GM03348 (cell line): ENCODE measurements around the gene PEX5L.
"Not testable (repeated sequence)": the region's sequence is repeated elsewhere in the genome, so short reads cannot be mapped to it uniquely, and the experiment has no call there.

Experiments
- DNase-seq: peaks from one replicate; pipeline ENCODE4 v3.0.0; 2012; ENCODE audit warnings: low spot score

Gene PEX5L

DNA sequence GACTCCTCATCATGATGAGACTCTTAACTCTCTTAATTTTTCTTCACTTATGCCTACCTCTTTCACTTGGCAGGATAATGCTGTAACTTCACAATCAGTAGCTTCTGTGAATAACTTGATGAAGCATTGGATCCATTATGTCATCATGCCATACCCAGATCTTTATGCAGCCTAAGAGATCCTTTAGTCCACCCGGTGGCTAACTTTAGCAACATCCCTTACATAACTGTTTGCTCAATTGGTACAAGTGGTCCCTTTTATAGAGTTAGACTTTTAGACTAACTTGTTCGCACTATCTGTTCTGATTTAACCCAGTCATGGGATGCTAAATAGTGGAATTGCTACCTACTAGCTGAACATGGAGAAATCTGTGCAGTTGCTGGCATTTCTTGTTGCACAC, 199.4 kb downstream of the PEX5L start:
- no peak for DNase-seq

DNA sequence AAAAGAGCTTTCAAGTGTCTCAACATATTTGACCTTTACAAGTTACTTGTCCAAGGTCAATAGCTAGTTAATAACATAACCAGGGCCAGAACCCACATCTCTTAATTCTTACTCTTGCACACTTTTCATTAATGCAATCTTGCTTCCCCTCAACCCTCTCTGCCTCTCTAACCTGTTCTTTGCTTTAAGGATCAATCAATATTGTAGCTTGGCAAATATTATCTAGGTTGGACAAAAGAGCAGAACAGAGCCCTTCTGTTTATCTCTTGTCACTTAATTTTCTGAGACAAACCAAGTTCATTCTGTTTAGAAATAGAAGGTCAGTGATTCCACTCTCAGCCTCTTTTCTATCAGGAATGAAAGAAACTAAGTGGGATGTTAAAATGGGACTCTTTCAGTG, 203.4 kb downstream of the PEX5L start:
- DNase-seq: no peak

DNA sequence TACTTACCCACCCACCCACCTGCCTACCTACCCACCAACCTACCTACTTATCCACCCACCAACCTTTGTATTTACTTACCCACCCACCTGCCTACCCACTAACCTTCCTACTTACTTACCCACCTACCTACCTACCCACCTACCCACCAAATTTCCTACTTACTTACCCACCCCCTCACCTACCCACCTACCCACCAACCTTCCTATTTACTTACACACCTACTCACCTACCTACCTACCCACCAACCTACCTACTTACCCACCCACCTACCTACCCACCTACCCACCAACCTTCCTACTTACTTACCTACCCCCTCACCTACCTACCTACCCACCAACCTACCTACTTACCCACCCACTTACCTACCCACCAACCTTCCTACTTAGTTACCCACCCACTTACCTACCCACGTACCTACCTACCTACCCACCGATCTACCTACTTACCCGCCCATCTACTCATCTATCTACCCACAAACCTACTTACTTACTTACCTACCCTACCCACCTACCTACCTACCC, 204.3 kb downstream of the PEX5L start:
- DNase-seq: no peak

DNA sequence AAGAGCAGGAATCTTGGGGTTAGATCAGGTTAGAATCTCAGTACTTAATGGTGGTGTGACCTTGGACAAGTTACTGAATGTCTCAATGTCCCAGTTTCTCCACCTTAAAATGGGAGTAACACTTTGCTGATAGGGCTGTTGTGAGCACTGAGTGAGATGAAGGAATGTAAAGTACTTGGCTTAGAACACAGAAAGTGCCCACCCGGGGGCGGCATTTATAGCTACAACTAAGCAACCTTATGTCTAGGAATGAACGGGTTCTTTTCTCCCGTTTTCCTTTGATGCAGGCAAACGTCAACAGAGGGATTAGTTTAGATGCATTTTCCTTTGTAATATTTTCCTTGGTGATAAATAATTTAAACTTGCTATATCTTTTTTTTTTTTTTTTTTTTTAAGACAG, 207.3 kb downstream of the PEX5L start:
- DNase-seq: no peak

DNA sequence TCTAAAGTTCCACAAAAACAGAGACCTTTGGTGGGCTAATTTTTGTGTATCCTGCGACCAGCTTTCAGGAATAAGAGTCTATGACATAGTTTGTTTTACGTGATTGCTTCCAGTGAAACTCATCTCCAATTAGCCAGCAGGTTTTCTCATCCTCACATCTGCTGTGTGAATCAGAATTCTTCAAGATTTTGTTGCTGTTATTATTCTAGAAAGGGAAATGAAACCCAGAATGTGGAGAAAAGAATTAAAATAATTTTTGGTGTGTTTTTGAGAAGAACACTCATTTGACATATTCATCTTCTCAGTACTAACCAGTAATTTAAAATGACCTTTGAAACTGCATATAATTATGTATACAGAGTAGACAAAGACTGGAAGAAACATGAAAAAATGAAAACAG, 208.0 kb downstream of the PEX5L start:
- no peak for DNase-seq

DNA sequence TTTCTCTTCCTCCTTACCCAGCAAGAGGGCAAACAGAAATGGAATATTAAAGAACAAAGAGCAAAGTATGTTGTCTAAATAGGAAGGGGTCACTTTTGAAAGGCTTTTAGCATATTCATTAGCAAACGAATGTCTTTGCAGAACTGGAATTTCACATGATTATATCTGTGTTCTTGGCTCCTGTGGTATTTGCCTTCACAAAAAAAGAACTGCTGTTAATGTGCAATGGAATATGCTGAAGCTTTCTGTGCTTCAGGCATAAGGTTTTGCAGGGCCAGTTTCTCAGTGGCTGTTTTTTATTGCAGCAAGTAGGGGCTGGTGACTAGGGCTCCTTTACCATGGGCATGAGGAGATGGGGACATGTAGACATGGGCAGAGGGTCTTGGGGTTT, 210.5 kb downstream of the PEX5L start:
- no peak for DNase-seq

DNA sequence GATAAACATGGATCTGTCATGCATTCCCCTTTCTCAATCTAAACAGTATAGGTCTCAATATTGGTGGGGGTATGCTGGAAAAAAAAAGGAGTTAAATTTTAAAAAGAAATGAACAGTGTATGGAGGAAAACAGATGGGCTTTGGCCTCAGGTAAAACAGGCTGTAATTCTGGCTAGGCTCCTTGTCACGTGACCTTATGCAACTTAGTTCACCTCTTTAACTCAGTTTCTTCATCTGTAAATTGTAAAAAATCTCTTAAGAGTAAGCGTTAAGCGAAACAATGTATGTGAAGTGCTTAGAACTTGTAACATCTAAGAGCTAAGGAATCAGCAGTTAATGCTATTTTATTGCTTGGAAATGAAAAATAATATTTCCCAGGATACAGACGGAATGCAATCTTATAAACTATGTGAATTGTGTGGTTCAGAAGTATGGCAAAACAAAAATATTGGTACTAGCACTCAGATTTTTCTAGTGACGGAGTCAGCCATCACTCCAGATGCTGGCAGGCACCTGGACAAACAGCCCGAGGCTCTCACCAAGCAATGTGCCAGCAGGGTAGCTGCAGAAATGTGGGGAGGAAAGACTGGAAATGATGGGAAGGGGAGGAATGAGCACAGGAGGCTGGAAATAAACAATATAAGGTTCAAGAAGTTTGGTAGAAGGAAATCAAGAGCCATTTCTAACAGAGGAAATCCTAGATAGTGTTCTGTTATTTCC, 211.1 kb downstream of the PEX5L start:
- DNase-seq: no peak

DNA sequence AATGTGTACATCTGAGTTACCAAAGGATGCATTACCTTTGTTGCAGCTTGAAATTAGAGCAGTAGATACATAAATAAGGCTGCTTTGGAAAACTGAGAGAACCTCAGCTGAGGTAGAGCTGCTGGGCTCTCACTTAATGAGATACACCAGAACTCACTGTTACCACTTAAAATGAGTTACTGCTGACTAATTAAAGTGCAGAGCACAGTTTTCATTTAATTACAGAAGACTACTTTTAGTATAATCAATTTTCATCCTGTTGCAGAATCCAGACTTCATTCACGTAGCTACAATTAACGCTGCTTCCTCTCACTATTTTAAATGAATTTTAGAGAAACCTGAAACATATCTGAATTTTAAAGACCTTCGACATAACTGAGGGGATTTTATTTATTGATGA, 214.4 kb downstream of the PEX5L start:
- no peak for DNase-seq

DNA sequence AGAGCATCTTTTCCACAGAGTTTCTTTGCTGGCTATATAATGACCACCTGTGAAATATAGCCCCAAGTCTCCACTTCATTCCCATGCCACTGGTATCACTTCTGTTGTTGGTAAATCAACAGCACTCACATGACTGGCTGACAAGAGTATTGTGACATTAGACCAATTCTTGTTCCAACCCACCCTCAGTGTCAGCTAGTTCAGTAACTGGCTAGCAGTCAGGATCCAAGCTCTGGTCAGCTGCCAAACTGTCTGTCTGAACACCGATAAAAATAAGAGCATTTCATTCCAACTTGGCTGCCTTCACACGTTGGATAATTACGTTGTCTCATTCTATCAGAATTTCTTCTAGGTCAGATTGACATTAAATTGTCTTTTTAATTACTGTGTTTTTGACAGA, 217.4 kb downstream of the PEX5L start:
- no peak for DNase-seq

DNA sequence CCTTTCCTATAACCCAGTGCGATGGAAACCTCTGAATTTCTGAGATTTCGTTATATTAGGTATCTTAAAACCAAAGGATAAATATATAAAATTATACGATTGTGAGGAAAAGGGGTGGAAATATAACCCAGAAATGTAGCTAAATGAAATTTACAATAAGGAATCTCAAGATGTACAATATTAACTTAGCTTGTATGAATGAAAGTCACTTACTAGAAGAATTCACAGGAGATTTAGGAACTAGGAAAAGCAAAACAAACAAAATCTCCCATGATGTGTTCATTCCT, 224.7 kb downstream of the PEX5L start:
- DNase-seq: no peak

DNA sequence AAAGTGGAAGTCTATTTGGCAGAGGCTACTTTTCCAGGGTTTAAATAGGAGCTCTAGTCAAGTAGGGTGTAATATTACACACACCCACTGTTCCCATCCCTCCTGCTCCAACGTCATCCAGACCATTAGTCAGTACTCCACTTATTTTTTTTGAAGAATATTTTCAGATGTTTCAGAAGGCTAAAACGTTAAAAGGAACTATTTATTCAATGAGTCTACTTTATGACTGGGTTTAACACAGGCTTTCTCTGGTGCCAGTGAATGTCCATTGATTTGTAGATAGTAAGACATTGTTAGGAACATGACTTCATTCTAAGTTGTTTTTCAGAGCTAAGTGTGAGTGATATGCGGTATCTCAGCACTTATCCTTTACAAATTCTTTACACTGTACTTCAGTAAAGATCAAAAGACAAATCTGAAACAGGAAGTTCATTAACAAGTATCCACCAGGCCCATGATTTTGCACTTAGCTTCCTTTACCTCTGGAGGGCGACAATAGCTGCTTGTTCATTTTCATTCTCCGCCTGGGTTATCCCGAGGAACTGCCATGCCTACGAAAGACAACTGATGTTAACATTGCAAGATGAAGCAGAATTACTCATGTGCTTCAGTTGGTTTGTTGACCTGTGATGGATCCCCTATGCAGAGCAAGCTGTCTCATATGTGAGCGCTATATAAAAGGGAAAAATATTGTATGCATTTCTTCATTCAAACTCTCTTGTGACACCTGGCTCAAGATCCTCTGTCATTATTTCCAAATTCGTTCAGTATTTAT, 225.2 kb downstream of the PEX5L start:
- peak; percentile 79 for DNase-seq

DNA sequence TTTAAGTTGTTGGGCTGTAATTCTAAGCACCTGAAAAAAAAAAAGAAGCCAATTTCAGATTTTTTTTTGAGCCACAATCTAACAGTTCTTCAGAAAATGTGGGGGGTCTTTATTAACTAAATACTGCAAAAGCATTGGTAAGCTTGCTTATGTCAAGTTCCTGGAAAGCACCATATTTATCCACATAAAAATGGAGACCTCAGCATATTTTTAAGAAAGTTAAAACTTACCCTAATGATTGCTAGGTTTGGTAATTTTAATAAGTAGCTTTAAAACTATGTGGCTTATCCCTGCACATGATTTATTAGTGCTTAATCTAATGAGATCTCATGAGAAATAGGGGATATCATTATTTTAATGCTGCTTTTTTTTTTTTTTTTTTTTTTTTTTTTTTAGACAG, 227.1 kb downstream of the PEX5L start:
- no peak for DNase-seq

DNA sequence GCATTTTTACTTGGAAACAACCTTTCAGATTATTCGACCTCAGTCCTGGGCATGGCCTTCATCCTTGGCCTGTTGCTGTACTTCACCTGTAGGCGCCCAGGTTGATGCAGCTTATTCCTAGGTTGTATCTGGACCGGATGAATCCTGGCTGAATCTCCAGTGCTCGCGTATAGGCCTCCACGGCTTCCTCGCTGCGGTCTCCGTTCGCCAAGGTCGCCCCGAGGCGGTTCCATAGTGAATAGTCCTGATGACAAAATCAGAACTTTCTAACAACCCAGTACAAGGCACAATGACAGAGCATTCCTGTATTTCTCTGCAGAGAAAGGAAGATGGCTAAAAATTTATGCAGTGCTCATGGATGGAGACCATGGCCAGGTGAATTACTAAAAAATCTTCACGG, 229.1 kb downstream of the PEX5L start:
- no peak for DNase-seq

DNA sequence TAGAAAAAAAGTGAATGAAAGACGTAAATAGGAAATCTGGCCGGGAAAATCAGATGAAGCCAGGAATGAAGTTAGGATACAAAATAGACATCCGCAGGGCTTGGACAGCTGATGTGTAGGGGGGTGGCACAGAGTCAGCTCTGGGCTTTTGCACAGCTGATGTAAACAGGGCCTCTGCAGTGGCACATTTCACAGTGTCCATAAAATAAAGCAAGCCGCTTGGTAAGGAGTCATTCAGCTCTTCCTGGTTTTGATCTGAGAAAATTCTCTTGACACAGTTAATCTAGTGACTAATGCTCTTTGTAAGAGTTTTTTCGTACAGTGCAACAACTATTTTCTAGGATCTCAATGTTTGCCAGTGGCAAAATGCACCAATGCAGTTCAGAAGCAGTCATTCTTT, 230.6 kb downstream of the PEX5L start:
- no peak for DNase-seq

DNA sequence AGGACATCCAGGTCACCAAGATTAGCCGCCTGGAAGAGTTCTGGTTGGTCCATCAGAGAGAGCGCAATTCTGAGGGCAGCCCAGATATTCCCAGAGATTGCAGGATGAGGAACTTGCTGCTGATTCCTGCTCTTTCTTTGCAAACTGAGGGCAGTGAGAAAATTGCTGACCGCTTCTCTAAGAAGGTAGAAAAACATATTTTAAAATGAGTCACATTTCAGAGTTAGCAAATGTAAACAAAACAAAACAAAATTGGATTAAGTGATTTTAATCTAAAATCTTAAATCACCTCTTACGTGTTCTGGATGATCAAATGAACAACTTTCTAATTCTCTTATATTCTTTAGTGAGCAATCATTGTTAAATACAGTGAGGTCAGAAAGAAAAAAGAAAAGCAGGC, 234.9 kb downstream of the PEX5L start:
- no peak for DNase-seq

DNA sequence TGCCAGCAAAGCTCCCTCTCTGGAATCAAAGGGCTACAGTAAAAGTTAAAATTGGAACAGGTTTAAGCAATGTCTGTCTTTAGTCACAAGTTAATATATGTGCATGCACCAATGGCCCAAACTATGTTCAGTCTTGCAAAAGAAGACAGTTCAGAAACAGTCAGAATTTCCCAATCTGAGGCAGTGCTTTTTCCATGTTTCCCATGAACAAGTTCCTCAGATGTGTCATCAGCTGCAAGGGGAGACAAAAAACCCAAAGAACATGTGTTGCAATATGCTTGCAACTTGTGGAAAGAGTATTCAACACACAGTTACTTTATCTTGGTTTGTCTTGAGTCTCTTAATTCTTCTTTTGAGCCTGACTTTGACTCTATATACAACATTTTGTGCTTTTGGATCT, 235.5 kb downstream of the PEX5L start:
- DNase-seq: peak; percentile 77

DNA sequence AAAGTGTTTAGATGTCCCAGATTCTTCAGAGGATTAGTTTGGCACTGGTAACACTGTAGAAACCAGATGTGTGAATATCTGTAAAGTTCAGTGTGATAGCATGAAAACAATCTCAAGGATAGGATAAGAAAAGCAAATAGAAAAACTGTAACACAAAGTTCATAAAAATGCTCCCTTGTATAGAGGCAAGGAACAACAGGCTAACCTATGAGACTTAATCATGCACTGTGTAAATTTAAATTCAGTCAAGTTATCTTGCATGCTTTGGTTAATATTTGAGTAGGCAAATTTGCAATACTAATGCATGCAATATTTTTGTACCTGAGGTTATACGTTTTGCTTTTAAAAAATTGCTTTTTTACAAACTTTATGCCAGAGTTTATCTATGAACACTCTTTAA, 239.5 kb downstream of the PEX5L start:
- DNase-seq: no peak

DNA sequence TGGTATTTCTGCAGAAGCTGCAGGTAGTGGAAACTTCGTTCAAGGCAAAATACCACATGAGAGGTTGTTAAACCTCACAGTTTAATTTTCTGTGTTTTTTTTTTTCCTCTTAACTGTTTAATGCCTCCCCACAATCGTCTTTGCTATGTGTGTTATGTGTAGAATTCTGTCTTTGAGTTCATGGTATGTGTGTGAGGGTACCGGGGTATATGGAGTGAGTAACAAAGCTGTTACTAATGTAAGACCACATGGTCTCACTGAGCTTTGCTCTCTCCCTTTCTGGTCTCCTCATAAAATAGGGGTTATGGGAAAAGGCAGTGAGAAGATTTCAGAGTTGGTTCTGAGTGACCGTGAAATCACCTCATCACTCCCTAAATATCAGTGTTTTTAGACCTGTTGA, 240.3 kb downstream of the PEX5L start:
- no peak for DNase-seq

DNA sequence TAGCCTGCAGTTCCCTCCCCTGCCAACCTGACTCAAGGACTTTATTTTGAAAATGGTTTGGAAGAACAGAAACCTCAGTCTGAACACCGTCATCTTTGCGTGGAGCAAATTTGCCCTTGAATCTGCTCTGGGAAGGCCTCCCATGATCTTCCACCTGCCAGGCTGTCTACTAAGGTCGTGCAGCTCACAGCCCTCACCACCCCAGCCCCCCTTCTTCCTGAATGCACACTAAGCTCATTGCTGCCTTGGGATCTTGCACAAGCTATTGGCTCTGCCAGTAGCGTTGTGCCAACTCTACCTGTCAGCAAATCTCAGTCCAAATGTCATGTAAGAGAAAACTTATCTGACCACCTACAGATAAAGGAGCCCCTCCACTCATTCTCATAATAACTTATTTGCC, 242.4 kb downstream of the PEX5L start:
- no peak for DNase-seq

DNA sequence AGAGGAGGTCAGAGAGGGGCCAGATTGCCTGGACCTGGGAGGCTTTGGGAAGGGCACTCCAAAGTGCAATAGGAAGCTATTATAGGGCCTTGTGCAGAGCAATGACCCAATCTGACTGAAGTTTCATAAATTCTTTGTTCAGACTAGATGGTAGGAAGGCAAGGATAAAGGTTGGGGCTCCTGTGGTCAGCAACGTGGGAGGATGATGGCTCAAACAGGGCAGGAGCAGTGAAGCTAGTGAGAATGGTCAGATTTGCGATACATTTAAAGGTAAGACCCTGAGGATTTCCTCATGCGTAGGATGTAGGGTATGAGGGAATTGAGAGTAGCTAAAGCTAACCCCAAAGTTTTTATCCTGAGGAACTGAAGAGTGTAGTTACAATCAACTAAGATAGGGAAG, 244.9 kb downstream of the PEX5L start:
- DNase-seq: no peak

DNA sequence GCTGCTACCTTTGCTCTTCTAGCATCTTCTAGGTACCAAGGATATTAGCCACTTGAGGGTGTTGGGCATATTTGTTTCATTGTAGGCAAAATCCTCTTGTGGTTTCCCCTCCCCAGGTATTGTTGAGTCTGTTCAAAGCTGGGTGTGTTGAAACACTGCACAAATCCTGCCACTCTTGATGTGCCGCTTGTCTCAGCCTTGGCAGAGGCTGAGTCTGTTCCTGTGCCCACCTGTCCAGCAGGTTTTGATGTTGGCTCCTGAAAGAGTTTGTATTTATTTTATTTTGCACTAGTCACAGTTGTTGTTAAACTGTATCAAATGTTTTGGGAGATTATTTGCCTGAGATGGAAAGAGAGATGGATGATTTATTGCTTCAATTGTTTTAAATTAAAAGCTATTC, 247.7 kb downstream of the PEX5L start:
- no peak for DNase-seq

DNA sequence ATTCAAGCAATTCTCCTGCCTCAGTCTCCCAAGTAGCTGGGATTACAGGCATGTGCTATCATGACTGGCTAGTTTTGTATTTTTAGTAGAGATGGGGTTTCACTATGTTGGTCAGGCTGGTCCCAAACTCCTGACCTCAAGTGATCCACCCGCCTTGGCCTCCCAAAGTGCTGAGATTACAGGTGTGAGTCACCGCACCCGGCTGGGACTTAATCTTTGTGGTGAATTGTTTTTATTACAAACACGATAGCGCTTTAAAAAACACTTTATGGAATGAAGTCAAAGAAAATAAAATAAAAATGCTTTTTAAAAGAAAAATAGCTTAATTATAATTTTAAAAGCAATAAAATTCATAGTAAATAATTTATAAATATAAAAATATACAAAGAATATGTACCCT, 253.9 kb downstream of the PEX5L start:
- DNase-seq: not testable (repeated sequence)

DNA sequence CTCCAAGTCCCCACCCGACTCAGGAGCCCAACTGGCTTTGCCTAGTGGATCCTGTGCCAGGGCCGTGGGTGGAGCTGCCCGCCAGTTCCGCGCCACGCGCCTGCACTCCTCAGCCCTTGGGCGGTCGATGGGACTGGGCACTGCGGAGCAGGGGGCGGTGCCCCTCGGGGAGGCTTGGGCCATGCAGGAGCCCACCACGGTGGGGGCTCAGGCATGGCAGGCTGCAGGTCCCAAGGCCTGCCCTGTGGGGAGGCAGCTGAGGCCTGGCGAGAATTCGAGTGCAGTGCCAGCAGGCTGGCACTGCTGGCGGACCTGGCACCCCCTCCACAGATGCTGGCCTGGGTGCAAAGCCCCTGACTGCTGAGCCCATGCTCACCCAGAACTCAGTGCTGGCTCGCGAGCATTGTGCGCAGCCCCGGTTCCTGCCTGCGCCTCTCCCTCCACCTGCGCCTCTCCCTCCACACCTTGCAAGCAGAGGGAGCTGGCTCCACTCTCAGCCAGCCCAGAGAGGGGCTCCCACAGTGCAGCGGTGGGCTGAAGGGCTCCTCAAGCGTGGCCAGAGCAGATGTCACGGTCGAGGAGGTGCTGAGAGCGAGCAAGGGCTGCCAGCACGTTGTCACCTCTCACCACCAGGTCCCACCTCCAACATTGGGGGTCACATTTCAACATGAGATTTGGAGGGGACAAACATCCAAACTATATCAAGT, 261.2 kb downstream of the PEX5L start:
- DNase-seq: no peak
